Measurements from ENCODE around the gene CT45A8.

GRCh38 chrX:135892781-135893180, 38.4 kb upstream of the CT45A8 start:
- TF ChIP-seq EZH2phosphoT487 (IDR thresholded peaks at IDR 0.05; ENCODE audit: low read depth): no peak
- no peak for TF ChIP-seq CTCF (IDR thresholded peaks at IDR 0.05; ENCODE audit: low read depth, low read length)

Measured in OCI-LY3 (cell line).